Measurements from ENCODE around the gene ING4. TPM values are rescaled to one million over a fixed set of nuclear protein-coding genes. Genes with fewer than 3 reads are reported as not detected.

ING4 gene
- total and polyA plus RNA-seq, 2 of the 4 experiments (the other 2 are of a cell fraction) = 22.0 to 47.5 TPM

DNA sequence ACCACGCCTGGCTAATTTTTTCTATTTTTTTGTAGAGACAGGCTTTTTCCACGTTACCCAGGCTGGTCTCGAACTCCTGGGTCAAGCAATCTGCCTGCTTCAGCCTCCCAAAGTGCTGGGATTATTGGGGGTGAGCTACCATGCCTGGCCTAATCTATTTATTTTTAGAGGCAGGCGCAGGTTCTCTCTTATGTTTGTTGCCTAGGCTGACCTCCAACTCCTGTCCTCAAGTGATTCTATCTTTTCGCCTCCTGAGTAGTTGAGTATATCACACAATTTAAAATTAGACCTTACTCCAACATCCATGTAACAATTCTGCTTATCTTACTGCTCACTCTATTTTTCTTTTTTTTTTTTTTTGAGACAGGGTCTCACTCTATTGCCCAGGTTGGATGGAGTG is 8.9 kb downstream of the ING4 start:
- WGBS, 2 experiments (ENCODE audit: extremely low coverage in 2 of 2, insufficient read length in 1 of 2) = 100% methylated on average over 2 of the region's 5 CpGs; no CpG with 5 or more reads in 1 of the 2 experiments
- intact Hi-C loops (cut with micrococcal nuclease) = no loop called here

More for the DNA sequence above, 8.9 kb downstream of the ING4 start:
- H3K27me3 ChIP-seq (ENCODE audit: control insufficient read depth, insufficient read depth, low read length) = no peaks in the 10 kb centered on the region
- no peak for DNase-seq
- H4K20me1 ChIP-seq (ENCODE audit: insufficient read depth, low read length) = no peaks in the 10 kb centered on the region
- H3K27ac ChIP-seq (ENCODE audit: insufficient read depth, low read length) = no peak overlapping the region
- H2AK5ac ChIP-seq (ENCODE audit: low read depth, low read length) = no peak overlapping the region
- POLR2A ChIA-PET (ENCODE audit: unreplicated experiment) = no interaction called here
- H3K4me3 ChIP-seq (ENCODE audit: insufficient read depth, low read depth, low read length) = no peak overlapping the region
- no peak overlapping the region for H4K91ac ChIP-seq (ENCODE audit: insufficient read depth, low read depth, low read length)
- H3K4me2 ChIP-seq (ENCODE audit: low read depth, low read length) = no peak overlapping the region
- peaks cover 8 to 9% of the 10 kb centered on the region in 2 experiments for H3K79me1 ChIP-seq (ENCODE audit: low read depth in 1 of 2, low read length in 2 of 2)
- no peak overlapping the region for H3K23ac ChIP-seq (ENCODE audit: low read depth, low read length)
- no peaks in the 10 kb centered on the region for H3K9me1 ChIP-seq (ENCODE audit: insufficient read depth, low read length)
- no peak overlapping the region for H2AFZ ChIP-seq (replicated peaks; ENCODE audit: low read length, poor library complexity)
- no peak for ATAC-seq (ENCODE audit: low read depth)
- H2BK120ac ChIP-seq (ENCODE audit: low read depth, low read length) = no peak overlapping the region
- H2BK20ac ChIP-seq (ENCODE audit: low read depth, low read length) = no peak overlapping the region
- H3K18ac ChIP-seq (ENCODE audit: low read depth, low read length) = no peak overlapping the region
- no peak overlapping the region for H3K56ac ChIP-seq (ENCODE audit: extremely low read depth, insufficient read depth, low read length)
- no peak overlapping the region for H3K4ac ChIP-seq (ENCODE audit: low read depth, low read length)
- in situ Hi-C loops (cut with MboI; ENCODE audit: low sequenced_read_pairs) (no loop called here), dilution Hi-C loops (cut with HindIII; ENCODE audit: low sequenced_read_pairs, unreplicated experiment) (no loop called here)
- H2AK9ac ChIP-seq (replicated peaks; ENCODE audit: low read depth, low read length, poor library complexity) = no peak overlapping the region
- peaks cover 48% of the 10 kb centered on the region for H3K36me3 ChIP-seq (ENCODE audit: control insufficient read depth, insufficient read depth, low read length)
- TF ChIP-seq MAZ (IDR thresholded peaks at IDR 0.05; ENCODE audit: borderline replicate concordance, low read depth, low read length) = no peak
- TF ChIP-seq RCOR1 (IDR thresholded peaks at IDR 0.05; ENCODE audit: insufficient replicate concordance, low read length) = no peak
- TF ChIP-seq, protein P1, sequence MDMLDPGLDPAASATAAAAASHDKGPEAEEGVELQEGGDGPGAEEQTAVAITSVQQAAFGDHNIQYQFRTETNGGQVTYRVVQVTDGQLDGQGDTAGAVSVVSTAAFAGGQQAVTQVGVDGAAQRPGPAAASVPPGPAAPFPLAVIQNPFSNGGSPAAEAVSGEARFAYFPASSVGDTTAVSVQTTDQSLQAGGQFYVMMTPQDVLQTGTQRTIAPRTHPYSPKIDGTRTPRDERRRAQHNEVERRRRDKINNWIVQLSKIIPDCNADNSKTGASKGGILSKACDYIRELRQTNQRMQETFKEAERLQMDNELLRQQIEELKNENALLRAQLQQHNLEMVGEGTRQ (IDR thresholded peaks at IDR 0.05; ENCODE audit: low read depth, low read length) = no peak
- TF ChIP-seq RAD21 (IDR thresholded peaks at IDR 0.05; ENCODE audit: low read length) = no peak
- TF ChIP-seq POLR2A (IDR thresholded peaks at IDR 0.05; ENCODE audit: low read depth, low read length) = no peak
- no peak for TF ChIP-seq CHD1 (IDR thresholded peaks at IDR 0.05; ENCODE audit: low read depth, low read length)
- no peak for TF ChIP-seq BHLHE40 (IDR thresholded peaks at IDR 0.05; ENCODE audit: low read depth, low read length)
- no peak for TF ChIP-seq SMC3 (IDR thresholded peaks at IDR 0.05; ENCODE audit: low read depth, low read length)
- TF ChIP-seq RFX5 (IDR thresholded peaks at IDR 0.05; ENCODE audit: low read depth, low read length) = no peak
- no peak for TF ChIP-seq MXI1 (IDR thresholded peaks at IDR 0.05; ENCODE audit: borderline replicate concordance, low read depth, low read length)
- TF ChIP-seq NFE2L2 (IDR thresholded peaks at IDR 0.05; ENCODE audit: low read depth, low read length) = no peak
- TF ChIP-seq, protein P2, sequence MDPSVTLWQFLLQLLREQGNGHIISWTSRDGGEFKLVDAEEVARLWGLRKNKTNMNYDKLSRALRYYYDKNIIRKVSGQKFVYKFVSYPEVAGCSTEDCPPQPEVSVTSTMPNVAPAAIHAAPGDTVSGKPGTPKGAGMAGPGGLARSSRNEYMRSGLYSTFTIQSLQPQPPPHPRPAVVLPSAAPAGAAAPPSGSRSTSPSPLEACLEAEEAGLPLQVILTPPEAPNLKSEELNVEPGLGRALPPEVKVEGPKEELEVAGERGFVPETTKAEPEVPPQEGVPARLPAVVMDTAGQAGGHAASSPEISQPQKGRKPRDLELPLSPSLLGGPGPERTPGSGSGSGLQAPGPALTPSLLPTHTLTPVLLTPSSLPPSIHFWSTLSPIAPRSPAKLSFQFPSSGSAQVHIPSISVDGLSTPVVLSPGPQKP (IDR thresholded peaks at IDR 0.05; ENCODE audit: borderline replicate concordance, low read depth, low read length) = no peak
- TF ChIP-seq FOS (IDR thresholded peaks at IDR 0.05; ENCODE audit: low read depth, low read length) = no peak
- TF ChIP-seq, protein P3, sequence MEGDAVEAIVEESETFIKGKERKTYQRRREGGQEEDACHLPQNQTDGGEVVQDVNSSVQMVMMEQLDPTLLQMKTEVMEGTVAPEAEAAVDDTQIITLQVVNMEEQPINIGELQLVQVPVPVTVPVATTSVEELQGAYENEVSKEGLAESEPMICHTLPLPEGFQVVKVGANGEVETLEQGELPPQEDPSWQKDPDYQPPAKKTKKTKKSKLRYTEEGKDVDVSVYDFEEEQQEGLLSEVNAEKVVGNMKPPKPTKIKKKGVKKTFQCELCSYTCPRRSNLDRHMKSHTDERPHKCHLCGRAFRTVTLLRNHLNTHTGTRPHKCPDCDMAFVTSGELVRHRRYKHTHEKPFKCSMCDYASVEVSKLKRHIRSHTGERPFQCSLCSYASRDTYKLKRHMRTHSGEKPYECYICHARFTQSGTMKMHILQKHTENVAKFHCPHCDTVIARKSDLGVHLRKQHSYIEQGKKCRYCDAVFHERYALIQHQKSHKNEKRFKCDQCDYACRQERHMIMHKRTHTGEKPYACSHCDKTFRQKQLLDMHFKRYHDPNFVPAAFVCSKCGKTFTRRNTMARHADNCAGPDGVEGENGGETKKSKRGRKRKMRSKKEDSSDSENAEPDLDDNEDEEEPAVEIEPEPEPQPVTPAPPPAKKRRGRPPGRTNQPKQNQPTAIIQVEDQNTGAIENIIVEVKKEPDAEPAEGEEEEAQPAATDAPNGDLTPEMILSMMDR (conservative IDR thresholded peaks at IDR 0.05; ENCODE audit: low read depth, low read length) = no peak
- no peak for TF ChIP-seq CEBPB (IDR thresholded peaks at IDR 0.05; ENCODE audit: low read depth, low read length)
- TF ChIP-seq MAFK (IDR thresholded peaks at IDR 0.05; ENCODE audit: low read depth, low read length) = no peak
- H3K9ac ChIP-seq (ENCODE audit: low read depth, low read length) = no peak overlapping the region
- H2BK15ac ChIP-seq (ENCODE audit: low read depth, low read length) = no peak overlapping the region
- no peak overlapping the region for H2BK5ac ChIP-seq (ENCODE audit: low read depth, low read length, poor library complexity, severe bottlenecking)
- H3K9me3 ChIP-seq (ENCODE audit: control insufficient read depth, insufficient read depth, low read length) = no peaks in the 10 kb centered on the region
- H4K8ac ChIP-seq (ENCODE audit: low read depth in 2 of 2, low read length in 2 of 2) = no peak overlapping the region
- no TSS peak for BruUV-seq (replicated peaks)
- H3K4me1 ChIP-seq (ENCODE audit: control insufficient read depth, insufficient read depth, low read length) = no peaks in the 10 kb centered on the region
- CTCF ChIA-PET = interaction anchor here (0.6 to 0.7 kb wide), 3 partner anchors 14 to 459 kb away, joined by 3 to 4 read pairs (median 3); no protein-coding TSS in a partner anchor
- H3K14ac ChIP-seq (replicated peaks; ENCODE audit: low read depth, low read length) = no peak overlapping the region
- H4K5ac ChIP-seq (ENCODE audit: low read depth, low read length) = no peak overlapping the region
